Measurements from ENCODE around the gene RPAP3. TPM values are rescaled to one million over a fixed set of nuclear protein-coding genes. Genes with fewer than 3 reads are reported as not detected.

The RPAP3 gene
- total RNA-seq, 1 experiment from 2014 or later: 44.3 TPM

- TF ChIP-seq, protein P1, sequence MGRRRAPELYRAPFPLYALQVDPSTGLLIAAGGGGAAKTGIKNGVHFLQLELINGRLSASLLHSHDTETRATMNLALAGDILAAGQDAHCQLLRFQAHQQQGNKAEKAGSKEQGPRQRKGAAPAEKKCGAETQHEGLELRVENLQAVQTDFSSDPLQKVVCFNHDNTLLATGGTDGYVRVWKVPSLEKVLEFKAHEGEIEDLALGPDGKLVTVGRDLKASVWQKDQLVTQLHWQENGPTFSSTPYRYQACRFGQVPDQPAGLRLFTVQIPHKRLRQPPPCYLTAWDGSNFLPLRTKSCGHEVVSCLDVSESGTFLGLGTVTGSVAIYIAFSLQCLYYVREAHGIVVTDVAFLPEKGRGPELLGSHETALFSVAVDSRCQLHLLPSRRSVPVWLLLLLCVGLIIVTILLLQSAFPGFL (CRISPR knock-in tag; IDR thresholded peaks at IDR 0.05; ENCODE audit: borderline replicate concordance): no peak
- TF ChIP-seq PRRX2 (CRISPR knock-in tag; IDR thresholded peaks at IDR 0.05): no peak
- TF ChIP-seq CBFB (CRISPR knock-in tag; IDR thresholded peaks at IDR 0.05; ENCODE audit: low read depth): no peak
- TF ChIP-seq IRF2 (CRISPR knock-in tag; IDR thresholded peaks at IDR 0.05; ENCODE audit: borderline replicate concordance, low read depth): no peak
- no peak for TF ChIP-seq MYBL2 (CRISPR knock-in tag; IDR thresholded peaks at IDR 0.05)
Observed at GRCh38 chr12:47737936-47738594, 32.2 kb upstream of the RPAP3 start (continued).

DNA sequence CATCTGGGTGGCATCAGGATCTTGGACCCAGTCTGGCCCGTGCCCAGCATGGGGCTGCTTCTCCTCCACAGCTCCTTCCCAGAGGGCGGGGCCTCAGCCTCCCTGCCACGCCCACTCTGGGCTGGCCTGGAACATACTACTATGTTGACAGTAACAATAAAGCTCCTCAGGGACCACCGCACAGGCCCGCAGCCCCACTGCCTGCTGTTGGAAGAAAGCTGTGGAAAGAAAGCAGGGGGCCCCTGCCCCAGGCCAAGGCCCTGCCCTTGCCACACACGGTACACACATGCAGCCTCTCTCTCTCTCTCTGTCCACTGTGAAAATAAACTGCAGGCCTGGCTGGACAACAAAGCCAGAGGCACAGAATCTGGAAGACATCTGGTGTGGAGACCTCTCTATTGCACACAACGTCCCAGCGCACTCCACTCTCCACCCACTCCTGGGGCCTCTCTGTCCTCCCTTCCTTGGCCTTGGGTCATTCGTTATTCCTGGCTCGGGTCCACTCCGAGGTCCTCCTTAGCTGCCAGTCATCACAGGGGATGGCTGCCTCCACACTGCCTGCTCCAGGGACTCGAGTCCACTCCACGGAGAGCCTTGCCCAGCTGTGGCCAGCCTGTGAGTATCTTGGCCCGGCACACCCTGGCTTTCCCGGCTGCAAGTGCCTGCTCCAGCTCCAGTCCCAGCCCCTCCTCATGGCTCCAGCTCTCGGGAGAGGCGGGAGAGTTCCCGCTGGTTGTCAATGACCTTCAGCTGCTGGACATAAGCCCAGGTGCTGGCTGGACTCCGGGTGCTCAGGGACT is 31.2 kb upstream of the RPAP3 start:
- Mint-ChIP-seq H3K27ac (no peak overlapping the region), H3K27me3 (ENCODE audit: low read depth) (peaks cover 6% of the 10 kb centered on the region; the same call in 1 of the 2 replicates), H3K36me3 (no peaks in the 10 kb centered on the region), H3K4me1 (peaks cover 26% of the 10 kb centered on the region), H3K4me3 (no peak overlapping the region), H3K9me3 (no peaks in the 10 kb centered on the region)
- ATAC-seq (peak; percentile 8; the same call in 1 of the 2 replicates), DNase-seq (ENCODE audit: low spot score) (peak; percentile 38)
- ChIA-PET POLR2A (no interaction called here), CTCF (interaction anchor here (0.9 to 15.4 kb wide), 7 partner anchors 21 to 105 kb away, joined by 3 to 735 read pairs (median 13); partner anchors contain the start of genes RAPGEF3, RPAP3 and SLC48A1)
- TF ChIP-seq NR2C2 (CRISPR knock-in tag; IDR thresholded peaks at IDR 0.05) (no peak), ESRRA (CRISPR knock-in tag; IDR thresholded peaks at IDR 0.05; ENCODE audit: borderline replicate concordance) (no peak), PRDM15 (CRISPR knock-in tag; IDR thresholded peaks at IDR 0.05) (no peak), STAT6 (CRISPR knock-in tag; conservative IDR thresholded peaks at IDR 0.05; ENCODE audit: low read depth) (no peak), RELA (CRISPR knock-in tag; IDR thresholded peaks at IDR 0.05; ENCODE audit: borderline replicate concordance) (no peak), ZNF416 (CRISPR knock-in tag; IDR thresholded peaks at IDR 0.05) (no peak)

- Mint-ChIP-seq H3K27me3 (ENCODE audit: low read depth) (peaks cover 7% of the 10 kb centered on the region; the same call in 1 of the 2 replicates), H3K27ac (no peak overlapping the region), H3K36me3 (no peaks in the 10 kb centered on the region), H3K9me3 (no peaks in the 10 kb centered on the region), H3K4me3 (no peak overlapping the region), H3K4me1 (peaks cover 26% of the 10 kb centered on the region)
- CTCF ChIA-PET: interaction anchor here (1.0 to 15.4 kb wide), 6 partner anchors 21 to 106 kb away, joined by 3 to 735 read pairs (median 15); partner anchors contain the start of genes RAPGEF3 and SLC48A1
- DNase-seq (ENCODE audit: low spot score): no peak
- POLR2A ChIA-PET: no interaction called here
- no peak for ATAC-seq
- TF ChIP-seq FOXJ3 (CRISPR knock-in tag; IDR thresholded peaks at IDR 0.05; ENCODE audit: borderline replicate concordance): no peak
- no peak for TF ChIP-seq ZNF671 (CRISPR knock-in tag; IDR thresholded peaks at IDR 0.05)
- TF ChIP-seq, protein P1 (CRISPR knock-in tag; IDR thresholded peaks at IDR 0.05; ENCODE audit: borderline replicate concordance): no peak
- no peak for TF ChIP-seq ETV6 (CRISPR knock-in tag; IDR thresholded peaks at IDR 0.05)
- no peak for TF ChIP-seq CTCF (IDR thresholded peaks at IDR 0.05)
- no peak for TF ChIP-seq ESRRA (CRISPR knock-in tag; IDR thresholded peaks at IDR 0.05; ENCODE audit: borderline replicate concordance)
- no peak for TF ChIP-seq TEAD1 (CRISPR knock-in tag; IDR thresholded peaks at IDR 0.05)
- no peak for TF ChIP-seq FOXP1 (CRISPR knock-in tag; IDR thresholded peaks at IDR 0.05; ENCODE audit: borderline replicate concordance)
- TF ChIP-seq, protein P2, sequence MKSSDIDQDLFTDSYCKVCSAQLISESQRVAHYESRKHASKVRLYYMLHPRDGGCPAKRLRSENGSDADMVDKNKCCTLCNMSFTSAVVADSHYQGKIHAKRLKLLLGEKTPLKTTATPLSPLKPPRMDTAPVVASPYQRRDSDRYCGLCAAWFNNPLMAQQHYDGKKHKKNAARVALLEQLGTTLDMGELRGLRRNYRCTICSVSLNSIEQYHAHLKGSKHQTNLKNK (CRISPR knock-in tag; IDR thresholded peaks at IDR 0.05): no peak
- TF ChIP-seq, protein P3, sequence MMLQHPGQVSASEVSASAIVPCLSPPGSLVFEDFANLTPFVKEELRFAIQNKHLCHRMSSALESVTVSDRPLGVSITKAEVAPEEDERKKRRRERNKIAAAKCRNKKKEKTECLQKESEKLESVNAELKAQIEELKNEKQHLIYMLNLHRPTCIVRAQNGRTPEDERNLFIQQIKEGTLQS (CRISPR knock-in tag; conservative IDR thresholded peaks at IDR 0.05): no peak
Observed at GRCh38 chr12:47736216-47736615, 30.4 kb upstream of the RPAP3 start.
